IgD-negative memory B cell (primary cell): Measurements from ENCODE around the gene IGFBP6. TPM values are rescaled to one million over a fixed set of nuclear protein-coding genes. Genes with fewer than 3 reads are reported as not detected.

Source experiments
- H3K27ac Mint-ChIP-seq, 3 donors: one replicate each; pipeline ENCODE4 v1.8.0; 2020 to 2022; ENCODE audit warnings: mild to moderate bottlenecking in 3 of 3, mixed read lengths in 3 of 3, moderate library complexity in 1 of 3
- H3K27me3 Mint-ChIP-seq: one replicate; pipeline ENCODE4 v1.8.0; 2021; ENCODE audit warnings: mixed read lengths
- H3K36me3 Mint-ChIP-seq: one replicate; pipeline ENCODE4 v1.8.0; 2020; ENCODE audit warnings: mild to moderate bottlenecking, mixed read lengths
- H3K4me1 Mint-ChIP-seq, 3 donors: one replicate each; pipeline ENCODE4 v1.8.0; 2020 to 2022; ENCODE audit warnings: mixed read lengths in 3 of 3, mild to moderate bottlenecking in 1 of 3
- H3K4me3 Mint-ChIP-seq, 4 donors: one replicate each; pipeline ENCODE4 v1.8.0; 2020 to 2022; ENCODE audit warnings: mild to moderate bottlenecking in 4 of 4, mixed read lengths in 4 of 4, moderate library complexity in 3 of 4
- H3K9me3 Mint-ChIP-seq, 3 donors: one replicate each; pipeline ENCODE4 v1.8.0; 2020 to 2021; ENCODE audit warnings: mixed read lengths in 3 of 3, mild to moderate bottlenecking in 1 of 3
- polyA plus RNA-seq: library from polyadenylated mRNA; unstranded; fragments of 300-500 nt; fragmentation: Illumina TruSeq; gene quantifications from one replicate; pipeline ENCODE4 v1.2.3, GENCODE V29; 2021

Gene IGFBP6
- polyA plus RNA-seq, 1 donor from 2014 or later, result 1.0 TPM

DNA sequence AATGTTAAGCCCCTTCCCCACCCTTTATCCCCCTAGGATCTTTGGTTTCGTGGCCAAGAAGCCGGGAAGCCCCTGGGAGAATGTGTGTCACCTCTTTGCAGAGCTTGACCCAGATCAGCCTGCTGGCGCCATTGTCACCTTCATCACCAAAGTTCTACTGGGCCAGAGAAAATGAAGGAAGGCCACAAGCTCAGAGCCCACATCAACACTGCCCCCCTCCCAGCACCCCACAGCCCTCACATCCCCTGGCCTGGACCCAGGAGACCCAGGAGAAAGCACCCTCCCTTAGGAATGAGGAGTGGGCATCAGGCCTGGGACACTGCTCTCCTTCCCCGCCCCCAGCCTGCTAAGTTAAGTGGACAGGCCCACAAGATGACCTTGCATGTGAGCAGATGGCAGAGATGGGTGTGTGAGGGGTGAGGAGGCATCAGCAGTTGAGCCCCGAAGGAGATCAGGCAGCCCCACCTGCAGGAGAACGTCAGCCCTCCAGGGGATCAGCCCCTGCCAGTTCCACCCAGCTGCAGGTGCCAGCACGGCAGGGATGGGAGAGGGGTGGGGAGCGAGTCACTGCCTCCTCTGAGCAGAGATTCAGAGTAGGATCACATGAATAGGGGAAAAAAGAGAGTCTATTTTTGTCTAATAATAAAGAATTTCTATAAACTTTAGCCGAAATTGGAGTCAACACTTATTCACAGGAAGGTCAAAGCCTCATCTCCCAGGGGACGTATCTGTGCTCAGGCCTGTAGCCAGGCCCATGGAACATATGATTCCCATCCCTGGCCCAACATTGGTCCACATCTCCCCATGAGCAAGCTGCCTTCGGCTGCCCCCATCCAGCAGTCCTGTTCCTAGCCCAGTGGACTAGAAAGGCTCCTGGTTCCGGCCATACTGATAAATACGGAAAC is 33.5 kb upstream of the IGFBP6 start:
- Mint-ChIP-seq H3K9me3 (no peaks in the 10 kb centered on the region), H3K4me1 (peaks cover 0 to 7% (median 3%) of the 10 kb centered on the region in 3 donors), H3K36me3 (peaks cover 5% of the 10 kb centered on the region), H3K4me3 (no peak overlapping the region), H3K27me3 (no peaks in the 10 kb centered on the region), H3K27ac (no peak overlapping the region)

DNA sequence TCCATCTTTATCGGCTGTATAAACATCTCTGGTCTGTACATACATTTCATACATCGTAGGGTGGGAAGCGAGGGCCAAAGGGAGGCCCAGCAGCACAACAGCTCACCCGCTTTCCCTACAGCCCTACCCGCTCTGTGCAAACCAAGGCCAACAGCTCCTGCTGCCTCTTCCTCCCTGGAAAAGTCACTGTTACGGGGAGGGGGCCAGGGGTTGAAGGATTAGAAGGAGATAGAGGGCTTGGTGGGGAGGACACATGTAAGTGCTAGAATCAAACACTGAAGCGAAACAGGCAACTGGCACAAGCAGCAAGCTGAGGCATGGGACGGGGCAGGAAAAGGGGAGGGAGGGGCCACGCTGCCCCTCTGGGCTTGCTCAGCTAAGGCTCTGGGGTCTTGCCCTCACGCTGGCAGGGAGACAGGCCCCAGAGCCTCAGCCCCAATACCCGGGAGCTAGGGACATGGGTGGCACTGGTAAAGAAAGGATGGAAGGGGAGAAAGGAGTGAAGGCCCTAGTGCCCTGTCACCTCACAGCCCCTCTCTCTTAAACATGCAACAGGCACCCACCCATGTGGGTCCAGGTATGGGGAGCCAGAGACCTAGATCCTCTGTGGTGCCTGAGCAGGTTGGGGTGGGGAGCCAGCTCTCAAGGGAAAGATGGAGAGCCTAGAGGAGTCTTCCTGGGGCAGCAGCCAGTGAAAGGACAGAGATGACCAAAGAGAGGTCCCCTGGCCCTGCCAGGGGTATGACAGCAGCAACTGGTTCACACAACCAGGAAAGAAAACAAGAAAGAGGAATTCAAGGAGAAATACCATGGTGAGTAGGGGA is 32.6 kb upstream of the IGFBP6 start:
- Mint-ChIP-seq H3K4me3 (no peak overlapping the region), H3K9me3 (no peaks in the 10 kb centered on the region), H3K27ac (peak overlapping the region in 1 of 3 donors; percentile 44)

DNA sequence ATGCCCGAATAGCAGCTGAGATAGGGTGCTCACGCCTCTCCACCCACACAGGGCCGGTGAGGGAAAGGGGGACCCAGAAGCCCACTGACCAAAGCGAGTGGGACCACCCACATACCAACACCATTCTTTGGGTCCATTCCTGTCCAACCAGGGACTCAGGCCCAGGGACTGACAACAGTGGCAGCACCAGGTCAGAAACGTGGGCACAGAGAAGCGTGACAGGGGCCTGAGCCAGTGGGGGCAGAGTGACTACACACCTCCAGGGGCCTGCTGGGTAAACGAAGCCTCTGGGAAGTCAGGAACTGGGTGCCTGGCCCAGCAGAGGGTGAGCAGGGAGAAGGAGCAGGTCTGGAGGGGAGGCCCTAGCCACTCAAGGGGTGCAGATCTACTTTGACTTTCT is 32.0 kb upstream of the IGFBP6 start:
- Mint-ChIP-seq H3K4me3 (no peak overlapping the region), H3K4me1 (peaks cover under 1 to 7% (median 3%) of the 10 kb centered on the region in 3 donors), H3K27ac (peak overlapping the region in 1 of 3 donors; percentile 44), H3K9me3 (no peaks in the 10 kb centered on the region), H3K36me3 (peaks cover 8% of the 10 kb centered on the region), H3K27me3 (no peaks in the 10 kb centered on the region)

More for the DNA sequence above, 32.6 kb upstream of the IGFBP6 start:
- Mint-ChIP-seq H3K4me1 (peaks cover 0 to 7% (median 3%) of the 10 kb centered on the region in 3 donors), H3K27me3 (no peaks in the 10 kb centered on the region), H3K36me3 (peaks cover 5% of the 10 kb centered on the region)

DNA sequence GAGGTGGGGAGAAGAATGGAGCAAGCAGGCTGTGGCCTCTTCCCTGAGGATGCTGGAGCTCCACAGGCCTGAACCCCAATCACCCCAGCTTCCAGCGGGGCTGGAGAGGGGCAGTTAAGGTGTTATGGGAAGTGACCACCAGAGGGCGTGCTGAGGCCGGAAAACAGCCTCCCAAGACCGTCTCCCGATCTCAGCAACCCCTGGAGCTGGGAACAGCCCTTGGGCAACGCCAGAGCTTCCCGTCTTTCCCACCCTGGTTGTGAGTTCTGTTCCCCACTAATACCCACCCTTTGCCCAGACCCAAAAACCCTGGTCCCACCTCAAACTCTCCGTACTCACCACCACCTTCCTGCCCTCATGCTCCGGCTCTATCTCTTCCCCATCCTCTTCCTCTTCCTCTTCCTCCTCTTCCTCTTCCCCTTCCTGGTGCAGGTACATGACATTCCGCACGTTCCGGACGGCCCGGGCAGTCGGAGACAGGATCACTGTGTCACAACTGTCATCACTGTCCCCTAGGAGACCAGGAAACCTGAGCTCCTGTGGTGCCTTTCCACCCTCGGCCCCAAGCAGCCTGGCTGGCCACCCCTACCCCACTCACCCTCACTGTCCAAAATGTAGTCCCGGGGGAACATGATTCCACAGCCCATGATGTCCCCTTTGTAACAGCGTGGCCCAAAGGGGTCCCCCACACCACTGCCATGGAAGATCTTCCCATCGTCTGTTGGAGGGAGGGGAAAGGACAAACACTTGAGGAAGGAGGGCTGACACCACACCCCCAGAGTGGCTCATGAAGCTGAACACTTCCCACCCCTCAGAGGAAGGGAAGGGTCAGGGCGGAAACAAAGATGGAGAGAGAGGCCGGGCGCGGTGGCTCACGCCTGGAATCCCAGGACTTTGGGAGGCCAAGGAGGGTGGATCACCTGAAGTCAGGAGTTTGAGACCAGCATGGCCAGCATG is 31.2 kb upstream of the IGFBP6 start:
- peak overlapping the region in 1 of 4 donors; percentile 54 for H3K4me3 Mint-ChIP-seq
- H3K27ac Mint-ChIP-seq, result peak overlapping the region in 1 of 3 donors; percentile 40
- no peaks in the 10 kb centered on the region for H3K9me3 Mint-ChIP-seq
- peaks cover 8% of the 10 kb centered on the region for H3K36me3 Mint-ChIP-seq
- H3K4me1 Mint-ChIP-seq, result peaks cover 4 to 7% (median 6%) of the 10 kb centered on the region in 3 donors
- no peaks in the 10 kb centered on the region for H3K27me3 Mint-ChIP-seq

DNA sequence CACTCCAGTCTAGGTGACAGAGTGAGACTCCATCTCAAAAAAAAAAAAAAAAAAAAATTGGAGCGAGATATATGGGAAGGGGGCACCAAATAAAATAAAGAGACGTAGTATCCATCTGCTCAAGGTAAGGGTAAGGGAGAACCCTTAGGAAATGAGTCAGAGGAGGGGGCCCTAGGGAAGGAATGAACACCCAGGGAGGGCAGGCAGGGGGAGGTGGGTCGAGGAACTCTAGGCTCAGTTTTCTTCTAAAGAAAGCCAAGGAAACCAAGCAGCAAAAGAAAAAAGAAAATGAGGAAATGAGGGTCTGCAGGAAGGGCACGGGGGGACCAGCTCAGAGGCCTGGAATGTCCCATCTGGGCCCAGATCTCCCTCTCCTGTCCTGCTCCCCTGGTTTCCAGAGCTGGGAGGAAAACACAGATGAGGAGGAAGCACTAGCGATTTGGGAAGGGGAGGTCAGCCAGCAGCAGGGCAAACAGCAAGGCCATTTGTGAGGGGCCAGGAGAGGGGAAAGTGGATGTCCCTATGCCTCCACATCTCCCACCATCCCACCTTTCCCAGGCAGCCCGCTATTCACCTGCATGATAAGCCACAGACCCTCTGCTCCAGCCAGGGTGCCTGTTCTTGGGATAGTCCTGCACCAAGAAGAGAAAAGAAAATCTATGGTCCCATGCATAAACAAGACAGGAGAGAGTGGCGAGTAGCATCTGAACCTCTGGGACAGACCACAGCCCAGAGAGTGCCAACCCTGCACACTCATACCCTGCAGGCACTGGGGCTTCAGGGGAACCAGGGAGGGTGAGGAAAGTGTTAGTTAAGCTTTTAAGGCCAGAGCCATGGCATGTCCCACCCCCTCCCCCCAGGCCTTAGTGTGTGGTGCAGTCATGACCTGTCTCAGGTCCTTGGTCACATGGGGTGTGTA is 30.1 kb upstream of the IGFBP6 start:
- Mint-ChIP-seq H3K36me3 (peaks cover 8% of the 10 kb centered on the region), H3K27ac (no peak overlapping the region), H3K4me3 (no peak overlapping the region), H3K27me3 (no peaks in the 10 kb centered on the region), H3K4me1 (peaks cover 4 to 10% (median 7%) of the 10 kb centered on the region in 3 donors), H3K9me3 (no peaks in the 10 kb centered on the region)

DNA sequence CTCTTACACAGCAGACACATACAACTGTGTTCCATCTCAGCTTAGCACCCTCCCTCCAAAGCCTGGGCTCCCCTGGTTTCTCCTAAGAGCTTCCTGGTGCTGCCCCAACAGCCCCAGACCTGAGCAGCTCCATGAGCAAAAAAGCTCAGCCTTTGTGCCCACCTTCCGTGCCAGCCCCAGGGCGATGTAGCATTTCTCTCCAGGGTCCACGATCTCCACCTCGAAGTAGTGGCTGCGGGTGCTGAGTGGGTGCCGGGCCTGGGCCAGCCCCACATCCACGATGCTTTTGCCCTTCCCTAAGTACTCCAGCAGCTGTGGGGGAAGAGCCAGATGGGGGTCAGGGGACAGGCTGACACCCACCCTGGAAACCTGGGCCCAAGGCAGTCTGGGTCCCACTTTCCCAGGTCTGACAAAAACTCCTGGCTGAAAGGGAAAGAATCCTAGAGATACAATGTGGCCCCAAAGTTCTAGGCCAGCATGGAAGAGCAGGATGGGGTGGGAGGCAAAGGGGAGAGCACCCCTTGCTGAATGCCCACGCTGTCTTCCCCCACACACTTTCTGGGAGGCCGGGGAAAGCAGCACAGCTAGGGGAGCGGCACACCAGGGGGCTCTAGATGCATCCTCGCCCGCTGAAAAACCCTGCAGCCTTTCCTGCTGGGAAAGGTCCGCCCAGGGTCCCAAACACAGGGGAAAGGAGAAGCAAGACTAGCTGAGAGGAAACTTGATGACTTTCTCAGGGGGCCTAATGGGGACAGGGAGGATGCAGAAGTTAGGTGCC is 29.3 kb upstream of the IGFBP6 start:
- peaks cover 10% of the 10 kb centered on the region for H3K36me3 Mint-ChIP-seq
- H3K9me3 Mint-ChIP-seq, result no peaks in the 10 kb centered on the region
- H3K4me1 Mint-ChIP-seq, result peaks cover 10 to 17% (median 13%) of the 10 kb centered on the region in 3 donors
- no peaks in the 10 kb centered on the region for H3K27me3 Mint-ChIP-seq
- H3K27ac Mint-ChIP-seq, result no peak overlapping the region
- H3K4me3 Mint-ChIP-seq, result no peak overlapping the region

DNA sequence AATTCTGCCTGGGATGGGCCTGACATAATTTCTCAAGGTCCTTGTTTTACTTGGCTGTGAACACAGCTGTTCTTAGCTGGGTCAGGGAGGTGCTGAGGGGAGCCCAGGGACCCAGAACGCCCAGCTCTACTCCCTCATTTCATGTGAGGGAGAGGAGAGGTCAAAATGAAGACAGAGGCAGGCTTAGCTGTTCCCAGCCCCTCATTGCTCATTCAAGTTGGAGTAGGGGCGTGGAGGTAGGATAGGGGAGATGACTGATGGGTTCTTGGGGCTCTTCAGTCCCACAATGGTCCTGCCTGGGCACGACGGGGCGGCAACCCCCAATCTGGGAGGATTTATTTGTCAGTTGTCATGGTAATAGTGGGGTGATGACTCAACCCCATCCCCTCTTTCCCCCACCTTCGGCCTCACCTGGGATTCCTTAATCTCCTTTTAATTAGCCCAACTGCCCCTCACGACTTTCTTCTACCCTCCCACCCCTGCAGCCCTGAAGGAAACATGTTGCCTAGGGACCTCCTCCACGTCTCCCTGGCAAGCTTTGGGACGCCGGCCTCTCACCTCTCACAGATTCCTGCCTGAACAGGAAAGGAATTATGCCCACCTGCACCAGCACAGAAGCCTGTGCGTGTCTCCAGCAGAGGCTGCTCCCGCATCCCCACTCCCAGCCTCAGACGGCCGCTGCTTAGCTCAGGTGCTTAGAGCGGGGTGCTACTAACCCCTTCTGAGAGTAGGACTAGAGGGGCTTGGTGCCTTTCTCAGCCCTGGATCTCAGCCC is 28.5 kb upstream of the IGFBP6 start:
- peaks cover 11 to 18% (median 13%) of the 10 kb centered on the region in 3 donors for H3K4me1 Mint-ChIP-seq
- H3K4me3 Mint-ChIP-seq, result no peak overlapping the region
- H3K36me3 Mint-ChIP-seq, result peaks cover 10% of the 10 kb centered on the region
- H3K27me3 Mint-ChIP-seq, result no peaks in the 10 kb centered on the region
- H3K9me3 Mint-ChIP-seq, result no peaks in the 10 kb centered on the region
- H3K27ac Mint-ChIP-seq, result no peak overlapping the region

DNA sequence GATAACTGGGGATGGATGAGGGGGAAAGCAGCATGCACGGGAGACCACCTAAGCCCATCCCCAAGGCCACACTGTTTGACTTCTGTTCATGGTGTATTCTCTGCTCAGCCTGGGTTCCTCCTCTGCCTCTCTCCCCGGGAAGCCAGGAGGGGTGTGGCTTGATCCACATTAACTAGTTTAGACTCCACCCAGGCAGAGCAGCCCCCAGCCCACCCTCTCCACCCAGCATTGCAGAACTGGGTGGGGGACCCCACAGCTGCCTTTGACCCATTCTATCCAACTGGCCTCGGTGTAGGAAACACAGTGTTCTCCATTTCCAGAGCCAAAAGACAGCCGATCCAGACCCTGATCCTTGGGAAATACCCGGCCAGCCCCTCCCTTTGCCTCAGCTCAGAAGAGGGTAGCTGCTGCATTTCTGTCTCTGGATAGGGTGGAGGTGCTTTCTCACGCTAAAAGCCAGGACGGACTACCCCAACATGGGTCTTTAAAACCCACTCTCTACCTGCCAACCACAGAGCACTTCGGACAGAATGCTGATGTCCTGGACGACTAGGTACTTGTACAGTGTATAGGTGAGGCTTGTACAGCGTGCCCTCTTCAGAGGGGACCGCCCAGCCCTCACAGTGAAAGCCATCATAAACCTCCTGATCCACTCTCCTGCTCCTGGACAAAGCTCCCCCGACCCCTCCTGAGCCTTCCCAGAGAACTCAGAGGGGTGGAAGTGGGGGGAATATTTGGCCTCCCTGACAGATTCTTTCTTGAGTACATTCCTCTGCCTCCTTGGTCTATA is 27.7 kb upstream of the IGFBP6 start:
- no peak overlapping the region for H3K4me3 Mint-ChIP-seq
- H3K27me3 Mint-ChIP-seq, result no peaks in the 10 kb centered on the region
- H3K27ac Mint-ChIP-seq, result no peak overlapping the region
- peaks cover 10% of the 10 kb centered on the region for H3K36me3 Mint-ChIP-seq
- peaks cover 13 to 21% (median 19%) of the 10 kb centered on the region in 3 donors for H3K4me1 Mint-ChIP-seq
- no peaks in the 10 kb centered on the region for H3K9me3 Mint-ChIP-seq

DNA sequence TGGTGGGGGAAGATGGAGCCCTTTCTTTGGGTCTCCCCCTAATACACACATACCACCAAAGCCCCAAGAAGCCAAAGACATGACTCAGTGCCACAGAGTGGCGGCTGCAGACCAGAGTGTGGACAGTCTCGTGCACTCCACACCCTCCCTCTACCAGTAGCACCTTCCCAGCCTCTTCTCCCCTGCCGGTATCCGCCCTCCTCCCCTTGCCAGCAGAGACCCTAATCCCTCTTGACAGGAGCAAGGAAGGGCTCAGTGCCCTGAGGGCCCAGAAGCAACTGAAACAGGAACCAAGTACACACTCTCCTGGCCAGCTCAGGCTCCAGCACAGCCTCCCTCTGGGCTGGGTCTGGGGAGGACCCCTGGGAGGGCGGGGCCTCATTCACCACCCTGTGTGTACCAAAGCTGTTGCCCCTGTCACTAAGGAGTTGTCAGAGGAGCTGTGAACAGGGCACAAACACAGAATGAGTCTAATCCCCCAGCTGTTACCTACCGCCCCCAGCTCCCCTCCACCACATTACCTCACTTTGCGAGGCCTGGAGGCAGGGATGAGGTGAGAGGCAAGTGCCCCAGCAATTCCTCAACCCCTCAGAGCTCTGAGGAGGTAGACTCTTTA is 26.5 kb upstream of the IGFBP6 start:
- Mint-ChIP-seq H3K4me1 (peaks cover 14 to 22% (median 21%) of the 10 kb centered on the region in 3 donors), H3K4me3 (no peak overlapping the region), H3K9me3 (no peaks in the 10 kb centered on the region), H3K36me3 (peaks cover 8% of the 10 kb centered on the region), H3K27me3 (no peaks in the 10 kb centered on the region), H3K27ac (no peak overlapping the region)

DNA sequence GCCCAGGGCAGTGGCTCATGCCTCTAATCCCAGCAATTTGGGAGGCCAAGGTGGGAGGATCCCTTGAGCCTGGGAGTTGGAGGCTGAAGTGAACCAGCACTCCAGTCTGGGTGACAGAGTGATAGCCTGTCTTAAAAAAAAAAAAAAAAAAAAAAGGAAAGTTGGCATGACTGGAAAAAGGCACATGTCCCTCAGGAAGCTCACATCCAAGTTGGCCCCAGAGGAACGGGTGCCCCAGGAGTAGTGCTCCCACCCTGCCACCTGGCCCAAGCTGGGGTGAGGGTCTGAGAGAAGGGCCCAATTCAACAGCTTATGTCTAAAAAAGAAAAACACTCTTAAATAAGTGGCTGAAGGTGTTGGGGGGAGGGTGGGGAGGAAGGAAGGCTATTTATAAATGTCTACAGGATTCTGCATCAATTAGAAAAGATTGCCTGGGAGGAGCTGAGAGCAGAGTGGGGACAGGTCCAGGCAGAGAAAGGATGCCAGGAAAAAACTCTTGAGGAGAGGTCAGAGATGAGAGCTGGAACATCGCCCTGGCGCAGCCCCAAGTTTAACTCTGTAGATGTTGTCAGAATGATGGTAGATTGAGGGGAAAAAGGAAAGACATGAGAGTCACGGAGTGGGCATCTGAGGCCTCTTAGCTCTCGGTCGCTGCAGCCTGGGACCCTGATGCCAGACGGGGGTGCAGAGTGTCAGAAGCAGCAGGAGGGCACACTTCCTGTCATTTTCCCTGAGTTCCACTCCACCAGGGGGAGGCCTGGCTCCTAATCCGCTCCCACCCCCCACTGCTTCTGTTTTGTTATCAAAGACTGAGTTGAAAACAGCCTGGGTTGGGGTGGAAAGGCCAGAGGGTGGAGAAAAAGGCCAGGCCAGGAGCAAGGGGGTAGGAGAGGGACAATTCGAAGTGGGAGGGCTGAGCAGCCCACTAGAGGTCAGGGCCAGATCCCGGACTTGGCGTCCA is 25.6 kb upstream of the IGFBP6 start:
- Mint-ChIP-seq H3K4me1 (peaks cover 12 to 22% (median 20%) of the 10 kb centered on the region in 3 donors), H3K27me3 (no peaks in the 10 kb centered on the region), H3K27ac (no peak overlapping the region), H3K9me3 (no peaks in the 10 kb centered on the region), H3K4me3 (no peak overlapping the region), H3K36me3 (peaks cover 10% of the 10 kb centered on the region)

DNA sequence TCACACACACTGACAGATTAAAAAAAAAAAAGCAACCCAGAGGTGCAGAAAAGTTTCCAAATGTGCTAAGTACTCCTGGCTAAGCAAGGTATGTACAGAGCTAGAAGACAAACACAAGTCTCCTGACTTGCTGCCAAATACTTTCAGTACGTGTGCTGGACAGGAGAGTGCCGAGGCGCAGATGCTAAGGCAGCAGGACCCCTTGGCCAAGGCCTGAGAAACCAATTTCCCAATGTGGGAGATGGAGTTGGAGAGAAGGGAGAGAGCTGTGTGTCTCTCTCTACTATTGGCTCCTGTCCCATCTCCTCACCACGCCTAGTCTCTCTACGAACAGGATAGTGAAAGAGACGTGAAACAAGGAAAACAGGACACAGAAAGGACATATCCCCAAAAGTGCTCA is 23.6 kb upstream of the IGFBP6 start:
- Mint-ChIP-seq H3K4me1 (peaks cover 20 to 32% (median 27%) of the 10 kb centered on the region in 3 donors), H3K9me3 (no peaks in the 10 kb centered on the region), H3K27me3 (no peaks in the 10 kb centered on the region), H3K36me3 (peaks cover 8% of the 10 kb centered on the region), H3K27ac (no peak overlapping the region), H3K4me3 (no peak overlapping the region)
